Lung (tissue), 12 donors: Measurements from ENCODE around the gene SYK. TPM values are rescaled to one million over a fixed set of nuclear protein-coding genes. Genes with fewer than 3 reads are reported as not detected.

Experiments
- ATAC-seq: fragments of 200-7000 bp; cut with Tn5 transposase; one replicate; pipeline ENCODE4 v1.9.1; 2020; ENCODE audit warnings: moderate number of reproducible peaks; ENCODE audit not compliant: insufficient read depth, low FRiP score
- DNase-seq, 3 donors: peaks; one replicate each; pipeline ENCODE4 v3.0.0-alpha.2; 2013 to 2017
- H3K27ac ChIP-seq, 2 donors: one replicate each; pipeline ENCODE4 v1.5.1; 2013; ENCODE audit warnings: mild to moderate bottlenecking in 2 of 2, moderate library complexity in 2 of 2, control low read depth in 1 of 2, inconsistent platforms in 1 of 2, low read depth in 1 of 2, low read length in 1 of 2
- H3K27me3 ChIP-seq, 3 donors: one replicate each; pipeline ENCODE4 v1.5.1; 2013; ENCODE audit warnings: low read length in 2 of 3; ENCODE audit not compliant: control insufficient read depth in 3 of 3, insufficient read depth in 3 of 3
- H3K36me3 ChIP-seq, 4 donors: one replicate each; pipeline ENCODE4 v1.5.1; 2013; ENCODE audit warnings: low read length in 4 of 4, mild to moderate bottlenecking in 1 of 4, moderate library complexity in 1 of 4; ENCODE audit not compliant: control insufficient read depth in 4 of 4, insufficient read depth in 4 of 4
- H3K4me1 ChIP-seq, 5 donors: one replicate each; pipeline ENCODE4 v1.5.1; 2013; ENCODE audit warnings: low read length in 5 of 5, mild to moderate bottlenecking in 2 of 5, moderate library complexity in 1 of 5; ENCODE audit not compliant: control insufficient read depth in 5 of 5, insufficient read depth in 5 of 5
- H3K4me3 ChIP-seq: one replicate; pipeline ENCODE4 v1.5.1; 2013; ENCODE audit warnings: mild to moderate bottlenecking, control low read depth, moderate library complexity
- H3K9ac ChIP-seq, 2 donors: one replicate each; pipeline ENCODE4 v1.5.1; 2013; ENCODE audit warnings: low read length in 2 of 2, control low read depth in 1 of 2; ENCODE audit not compliant: insufficient read depth in 1 of 2
- H3K9me3 ChIP-seq, 4 donors: one replicate each; pipeline ENCODE4 v1.5.1; 2013; ENCODE audit warnings: low read length in 3 of 4, mild to moderate bottlenecking in 1 of 4, moderate library complexity in 1 of 4; ENCODE audit not compliant: control insufficient read depth in 4 of 4, insufficient read depth in 3 of 4
- WGBS, 2 donors: extraction: QIAGEN DNeasy Blood & Tissue Kit; methylation state at CpG; one replicate each; pipeline ENCODE4 v1.1.7; 2013; 5-methylcytosine and 5-hydroxymethylcytosine counted together
- polyA plus RNA-seq, 2 donors: library from polyadenylated mRNA; stranded (reverse); fragments of 200-250 nt; gene quantifications; one replicate each; pipeline ENCODE4 v1.2.1, GENCODE V29; 2013
- total RNA-seq, 2 donors: library from RNA; depleted of rRNA in 1 of 2; stranded (reverse); fragments of >200 nt in 1 of 2; gene quantifications; one replicate each; pipeline ENCODE4 v1.2.1, GENCODE V29; 2014 to 2021
- TF ChIP-seq, protein P1 (sequence below): IDR thresholded peaks from 2 replicates; pipeline ENCODE4 v1.5.1; 2012; ENCODE audit warnings: mild to moderate bottlenecking; ENCODE audit errors: control extremely low read depth, extremely low read depth
- donor health status: control.
- donor health status: control.
- donor health status: Bipolar disorder and iron deficiency.
- donor health status: healthy.
- donor health status: DM: yes; HTN: yes; CAD: no.

SYK gene
- total and polyA plus RNA-seq, 4 donors: 13.7 to 71.6 (median 35.0) TPM

DNA sequence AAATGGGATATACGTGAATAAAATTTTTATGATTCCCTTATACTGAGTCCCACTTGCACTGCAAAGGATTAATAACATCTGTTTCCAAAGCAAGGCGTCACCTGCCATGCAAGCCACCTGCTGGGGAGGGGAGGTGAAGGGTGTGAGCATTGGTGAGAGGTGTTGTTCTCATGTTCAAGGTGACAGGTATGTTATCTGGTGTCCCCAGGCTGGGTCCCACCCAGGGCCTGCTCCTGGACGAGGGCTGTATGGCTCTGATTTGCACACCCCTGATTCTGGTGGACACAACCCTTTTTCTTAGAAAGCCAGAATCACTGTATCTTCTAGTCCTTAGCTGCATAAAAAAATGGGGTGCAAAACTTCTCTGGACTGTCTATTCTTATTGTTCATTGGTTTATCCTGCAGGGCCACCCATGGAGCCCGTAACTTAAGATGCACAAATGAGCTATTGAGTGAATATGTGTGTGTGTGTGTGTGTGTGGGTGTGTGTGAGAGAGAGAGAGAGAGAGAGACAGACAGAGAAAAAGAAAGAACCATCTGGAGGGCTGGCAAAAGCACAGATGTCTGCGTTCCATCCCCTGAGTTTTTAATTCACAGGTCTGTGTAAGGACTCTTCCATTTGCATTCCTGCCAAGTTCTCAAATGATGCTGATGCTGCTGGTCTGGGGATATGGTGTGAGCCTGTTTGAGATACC is 53.7 kb downstream of the SYK start:
- WGBS, 2 donors: 82 to 89% methylated on average over 5 of the region's 5 CpGs
- TF ChIP-seq, protein P1, sequence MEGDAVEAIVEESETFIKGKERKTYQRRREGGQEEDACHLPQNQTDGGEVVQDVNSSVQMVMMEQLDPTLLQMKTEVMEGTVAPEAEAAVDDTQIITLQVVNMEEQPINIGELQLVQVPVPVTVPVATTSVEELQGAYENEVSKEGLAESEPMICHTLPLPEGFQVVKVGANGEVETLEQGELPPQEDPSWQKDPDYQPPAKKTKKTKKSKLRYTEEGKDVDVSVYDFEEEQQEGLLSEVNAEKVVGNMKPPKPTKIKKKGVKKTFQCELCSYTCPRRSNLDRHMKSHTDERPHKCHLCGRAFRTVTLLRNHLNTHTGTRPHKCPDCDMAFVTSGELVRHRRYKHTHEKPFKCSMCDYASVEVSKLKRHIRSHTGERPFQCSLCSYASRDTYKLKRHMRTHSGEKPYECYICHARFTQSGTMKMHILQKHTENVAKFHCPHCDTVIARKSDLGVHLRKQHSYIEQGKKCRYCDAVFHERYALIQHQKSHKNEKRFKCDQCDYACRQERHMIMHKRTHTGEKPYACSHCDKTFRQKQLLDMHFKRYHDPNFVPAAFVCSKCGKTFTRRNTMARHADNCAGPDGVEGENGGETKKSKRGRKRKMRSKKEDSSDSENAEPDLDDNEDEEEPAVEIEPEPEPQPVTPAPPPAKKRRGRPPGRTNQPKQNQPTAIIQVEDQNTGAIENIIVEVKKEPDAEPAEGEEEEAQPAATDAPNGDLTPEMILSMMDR: no peak
- no peaks in the 10 kb centered on the region for H3K9me3 ChIP-seq
- no peak overlapping the region for H3K4me3 ChIP-seq
- no peaks in the 10 kb centered on the region for H3K27me3 ChIP-seq
- peaks cover 0 to 2% (median 0%) of the 10 kb centered on the region in 4 donors for H3K36me3 ChIP-seq
- DNase-seq: peak; percentile 41 to 56 (median 45)
- peaks cover 0 to 8% (median 2%) of the 10 kb centered on the region in 5 donors for H3K4me1 ChIP-seq
- no peak for ATAC-seq
- H3K9ac ChIP-seq: no peak overlapping the region
- H3K27ac ChIP-seq: no peak overlapping the region

DNA sequence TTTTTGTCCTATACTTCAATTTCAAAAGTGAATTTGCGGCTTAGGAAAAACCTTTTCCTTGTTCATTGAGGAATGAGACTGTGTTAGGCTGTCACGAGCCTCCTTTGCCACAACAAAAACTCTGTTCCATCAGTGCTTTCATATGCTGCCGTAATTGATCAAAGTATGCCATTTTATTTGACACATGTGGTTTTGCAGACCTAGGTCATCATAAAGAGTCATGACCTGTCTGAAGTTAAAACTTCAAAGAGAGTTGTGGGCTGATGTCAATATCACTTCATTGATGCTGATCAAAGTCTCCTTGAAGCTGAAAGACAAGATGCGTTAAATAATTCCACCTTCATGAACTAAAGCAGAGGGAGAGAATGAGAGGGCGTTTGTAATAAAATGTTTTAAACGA is 55.5 kb downstream of the SYK start:
- WGBS, 2 donors: 79 to 90% methylated on average over 6 of the region's 6 CpGs
- Histone ChIP-seq H3K27ac (no peak overlapping the region), H3K4me3 (no peak overlapping the region), H3K9me3 (no peaks in the 10 kb centered on the region), H3K36me3 (peaks cover 0 to 2% (median 0%) of the 10 kb centered on the region in 4 donors), H3K4me1 (peaks cover 0 to 8% (median 1%) of the 10 kb centered on the region in 5 donors), H3K9ac (no peak overlapping the region), H3K27me3 (no peaks in the 10 kb centered on the region)
- TF ChIP-seq, protein P1: no peak
- DNase-seq (no peak), ATAC-seq (no peak)

DNA sequence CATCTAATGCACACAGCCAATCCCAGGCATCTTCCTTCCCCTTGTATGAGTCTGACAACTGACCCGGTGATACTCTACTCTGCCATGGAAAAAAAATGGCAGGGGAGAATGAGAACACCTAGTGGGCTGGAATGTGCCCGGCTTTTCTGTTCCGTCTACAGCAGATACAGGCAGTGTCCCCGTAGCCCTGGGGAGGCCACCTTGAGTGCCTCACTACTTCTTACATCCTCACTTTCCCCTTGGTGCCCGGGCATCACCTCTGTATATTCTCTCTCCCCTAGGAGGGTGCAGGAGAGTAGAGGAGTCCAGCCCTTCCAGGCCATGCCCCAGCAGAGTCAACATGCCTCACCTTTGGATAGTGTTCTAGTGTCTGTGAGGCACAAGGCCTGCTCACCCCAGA is 56.2 kb downstream of the SYK start:
- DNase-seq: no peak
- no peaks in the 10 kb centered on the region for H3K9me3 ChIP-seq
- TF ChIP-seq, protein P1: no peak
- 84 to 93% methylated on average over 5 of the region's 5 CpGs for WGBS, 2 donors
- H3K27me3 ChIP-seq: no peaks in the 10 kb centered on the region
- ATAC-seq: no peak
- no peak overlapping the region for H3K4me3 ChIP-seq
- H3K9ac ChIP-seq: no peak overlapping the region
- H3K36me3 ChIP-seq: peaks cover 0 to 4% (median 0%) of the 10 kb centered on the region in 4 donors
- peaks cover 0 to 8% (median 0%) of the 10 kb centered on the region in 5 donors for H3K4me1 ChIP-seq
- no peak overlapping the region for H3K27ac ChIP-seq
